Posterior vena cava (tissue), 2 donors: ENCODE data around the gene RAI14. TPM values are rescaled to one million over a fixed set of nuclear protein-coding genes. Genes with fewer than 3 reads are reported as not detected.
"Not testable (repeated sequence)": the region's sequence is repeated elsewhere in the genome, so short reads cannot be mapped to it uniquely, and the experiment has no call there.

Experiments used
- DNase-seq: peaks from one replicate; pipeline ENCODE4 v3.0.0-alpha.2; 2020; ENCODE audit warnings: low spot score
- intact Hi-C, 2 donors: fragments of 100-400 bp; cut with DNase I; formaldehyde crosslinking; loops; one replicate each; pipeline versions ENCODE4 v1.14.1 to v1.14.2; 2022 to 2023
- total RNA-seq, 2 donors: library from RNA; stranded (reverse); fragmentation: NEBNext Ultra II Directional; extraction: Animal tissue kit (Norgen Biotek cat#: 25700); gene quantifications; one replicate each; pipeline ENCODE4 v1.2.1, GENCODE V29; 2021
- donor health status: DM: yes; HTN: yes; CAD: no.
- donor health status: DM: yes; HTN: yes; CAD: no.

The RAI14 gene
- total RNA-seq, 2 donors from 2014 or later: 76.1 to 160 TPM

DNA sequence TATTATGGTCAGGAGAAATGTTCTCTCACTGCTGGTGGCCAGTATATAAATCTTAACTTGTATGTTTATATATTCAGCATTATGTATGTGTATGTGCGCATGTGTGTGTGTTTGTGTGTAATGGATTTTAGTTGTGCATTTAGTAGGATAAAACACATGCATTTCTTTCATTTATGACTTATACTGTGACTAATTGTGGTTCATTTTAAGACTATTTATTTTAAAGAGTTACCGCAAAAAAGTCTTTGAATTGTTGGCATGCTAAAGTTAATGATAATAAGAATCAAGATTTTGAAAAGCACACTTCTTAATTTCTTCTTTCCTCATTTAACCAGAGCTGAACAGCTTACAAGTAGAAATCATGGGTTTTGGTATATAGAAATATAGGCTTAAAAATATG lies 60.9 kb downstream of the RAI14 start:
- DNase-seq: no peak
- intact Hi-C loops: no loop called here

GRCh38 chr5:34717426-34718327 lies 61.5 kb downstream of the RAI14 start:
- DNase-seq: no peak
- intact Hi-C loops: no loop called here

GRCh38 chr5:34718516-34718915 lies 62.4 kb downstream of the RAI14 start:
- DNase-seq: no peak
- intact Hi-C loops: no loop called here

GRCh38 chr5:34719029-34719428 lies 62.9 kb downstream of the RAI14 start:
- no peak for DNase-seq

DNA sequence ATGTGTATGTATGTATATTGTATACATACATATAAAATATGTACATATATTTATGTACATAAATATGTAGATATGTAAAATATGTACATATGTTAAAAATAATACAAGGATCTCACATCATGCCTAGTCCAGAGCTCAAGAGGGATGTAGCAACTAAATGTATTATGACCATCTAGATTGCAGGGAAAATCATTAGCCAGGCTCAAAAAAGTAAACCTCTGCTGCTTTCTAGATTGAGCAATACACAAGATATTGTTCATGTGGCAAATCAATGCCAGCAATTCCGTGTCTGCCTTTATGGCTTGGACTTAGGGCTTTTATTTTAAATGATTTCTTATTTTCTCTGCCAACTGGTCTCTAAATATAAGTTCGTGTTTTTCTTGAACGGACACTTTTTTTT lies 65.2 kb downstream of the RAI14 start:
- intact Hi-C loops: no loop called here
- DNase-seq: no peak

More at GRCh38 chr5:34719029-34719428, 62.9 kb downstream of the RAI14 start:
- intact Hi-C loops: no loop called here

DNA sequence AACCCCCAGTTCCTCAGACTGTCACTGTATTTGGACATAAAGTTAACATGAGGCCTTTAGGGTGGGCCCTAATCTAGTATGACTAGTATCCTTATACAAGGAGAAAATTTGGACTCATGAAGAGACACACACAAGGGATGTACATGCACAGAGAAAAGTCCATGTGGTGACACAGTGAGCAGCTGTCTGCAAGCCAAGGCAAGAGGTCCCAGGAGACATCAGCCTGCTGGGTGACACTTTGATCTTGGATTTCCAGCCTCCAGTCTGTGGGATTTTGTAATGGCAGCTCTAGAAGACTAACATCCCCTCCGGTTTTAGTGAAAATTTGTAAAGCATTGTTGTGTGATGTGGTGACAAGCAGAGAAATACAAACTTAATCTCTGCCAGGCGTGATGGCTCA lies 66.1 kb downstream of the RAI14 start:
- intact Hi-C loops: no loop called here
- DNase-seq: no peak

DNA sequence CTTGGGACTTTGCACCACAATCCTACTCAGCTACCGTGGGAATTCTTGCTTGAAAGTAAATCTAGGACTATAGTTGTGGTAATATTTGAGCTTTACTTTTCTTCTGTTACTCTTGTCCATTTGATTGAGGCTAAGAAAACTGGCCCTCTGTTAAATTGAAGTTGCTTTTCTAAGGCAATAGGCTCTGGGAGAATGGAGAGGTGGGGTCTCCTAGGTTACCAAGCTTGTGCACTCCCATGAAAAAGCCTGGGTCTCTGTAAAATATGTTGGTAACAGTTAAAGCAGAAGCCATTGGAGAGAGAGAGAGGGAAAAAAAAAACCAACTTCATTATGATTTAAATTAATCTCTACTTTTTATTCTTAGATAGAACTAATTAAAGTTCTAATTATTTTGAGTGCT lies 68.6 kb downstream of the RAI14 start:
- intact Hi-C loops: no loop called here

DNA sequence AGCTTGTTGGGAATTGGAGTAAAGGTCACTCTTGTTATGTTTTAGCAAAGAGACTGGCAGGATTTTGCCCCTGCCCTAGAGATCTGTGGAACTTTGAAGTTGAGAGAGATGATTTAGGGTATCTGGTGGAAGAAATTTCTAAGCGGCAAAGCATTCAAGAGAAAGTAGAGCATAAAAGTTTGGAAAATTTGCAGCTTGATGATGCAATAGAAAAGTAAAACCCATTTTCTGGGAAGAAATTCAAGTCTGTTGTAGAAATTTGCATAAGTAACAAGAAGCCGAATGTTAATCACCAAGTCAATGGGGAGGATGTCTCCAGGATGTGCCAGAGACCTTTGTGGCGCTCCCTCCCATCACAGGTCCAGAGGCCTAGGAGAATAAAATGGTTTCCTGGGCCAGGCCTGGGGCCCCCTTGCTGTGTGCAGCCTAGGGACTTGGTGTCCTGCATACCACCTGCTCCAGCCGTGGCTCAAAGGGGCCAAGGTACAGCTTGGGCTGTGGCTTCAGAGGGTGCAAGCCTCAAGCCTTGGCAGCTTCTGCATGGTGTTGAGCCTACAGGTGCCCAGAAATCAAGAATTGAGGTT lies 71.1 kb downstream of the RAI14 start:
- intact Hi-C loops, DNase-seq: not testable (repeated sequence)

More for the DNA sequence above, 68.6 kb downstream of the RAI14 start:
- no peak for DNase-seq

DNA sequence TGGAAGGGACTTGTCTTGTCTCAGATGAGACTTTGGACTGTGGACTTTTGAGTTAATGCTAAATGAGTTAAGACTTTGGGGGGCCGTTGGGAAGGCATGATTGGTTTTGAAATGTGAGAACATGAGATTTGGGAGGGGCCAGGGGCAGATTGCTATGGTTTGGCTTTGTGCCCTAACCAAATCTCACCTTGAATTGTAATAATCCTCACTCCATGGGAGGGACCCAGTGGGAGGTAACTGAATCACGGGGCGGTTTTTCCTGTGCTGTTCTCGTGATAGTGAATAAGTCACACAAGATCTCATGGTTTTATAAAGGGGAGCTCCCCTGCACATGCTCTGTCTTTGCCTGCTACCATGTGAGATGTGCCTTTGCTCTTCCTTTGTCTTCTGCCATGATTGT lies 72.1 kb downstream of the RAI14 start:
- no peak for DNase-seq
- intact Hi-C loops: no loop called here

DNA sequence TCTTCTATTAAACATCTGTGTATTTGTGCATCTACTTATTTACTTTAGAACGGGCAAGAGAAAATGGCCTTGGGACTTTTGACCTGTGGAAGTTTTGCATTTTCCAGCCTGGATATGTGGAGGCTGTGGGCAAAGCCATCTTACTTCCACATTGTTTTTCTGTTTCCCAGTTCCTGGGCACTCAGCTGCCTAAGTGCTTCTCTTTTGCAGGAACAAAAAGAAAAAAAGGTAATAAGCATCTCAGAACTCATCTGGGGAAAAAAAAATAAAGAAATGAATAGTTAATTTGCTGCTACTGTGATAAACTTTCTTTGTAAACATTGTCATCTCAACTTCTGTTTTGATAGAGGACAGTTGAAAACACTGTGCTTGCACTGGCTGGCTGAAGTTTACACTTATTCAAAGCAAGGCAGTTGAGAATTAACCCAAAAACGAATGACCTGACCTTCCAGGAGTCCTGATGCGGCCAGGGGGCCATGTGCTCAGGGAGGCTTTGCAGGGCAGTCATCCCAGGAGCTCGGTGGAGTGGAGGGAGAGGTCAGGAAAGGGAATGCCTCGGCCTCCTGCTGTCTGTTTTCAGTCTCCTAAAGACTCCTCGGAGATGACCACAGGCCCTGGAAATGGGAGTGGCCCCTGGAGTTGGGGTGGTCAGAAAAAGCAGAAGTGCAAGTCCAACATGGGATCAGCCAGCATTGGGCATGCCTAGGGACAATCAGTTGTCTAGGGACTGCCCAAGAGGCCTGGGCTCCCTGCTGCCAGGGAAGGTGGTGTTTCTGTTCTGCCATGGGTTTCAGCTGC lies 75.5 kb downstream of the RAI14 start:
- intact Hi-C loops: no loop called here
- no peak for DNase-seq

- DNase-seq: no peak
- intact Hi-C loops: no loop called here
Measured at GRCh38 chr5:34734326-34734725, 78.2 kb downstream of the RAI14 start.

- no peak for DNase-seq
- intact Hi-C loops: no loop called here
Measured at GRCh38 chr5:34735491-34736426, 79.6 kb downstream of the RAI14 start.

- intact Hi-C loops: no loop called here
- no peak for DNase-seq
Measured at GRCh38 chr5:34736445-34737115, 80.5 kb downstream of the RAI14 start.

DNA sequence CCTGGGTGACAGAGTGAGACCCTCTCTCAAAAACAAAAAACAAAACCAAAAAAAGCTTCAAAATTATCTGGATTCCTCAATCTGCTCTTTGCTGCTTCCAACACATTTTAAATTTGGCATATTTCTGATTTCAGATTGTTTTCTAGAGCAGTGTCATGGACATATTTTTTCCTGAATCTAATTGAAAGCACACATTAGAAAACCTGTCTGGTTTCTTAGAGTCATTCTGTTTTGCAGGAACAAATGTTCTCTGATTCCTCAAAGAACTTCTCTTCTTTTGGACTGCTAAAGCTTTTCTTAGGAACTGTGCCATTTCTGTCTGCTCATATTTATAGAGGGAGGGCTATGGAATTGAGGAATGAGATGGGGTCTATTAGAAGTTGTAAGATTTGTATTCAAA lies 81.6 kb downstream of the RAI14 start:
- no peak for DNase-seq
- intact Hi-C loops: no loop called here

DNA sequence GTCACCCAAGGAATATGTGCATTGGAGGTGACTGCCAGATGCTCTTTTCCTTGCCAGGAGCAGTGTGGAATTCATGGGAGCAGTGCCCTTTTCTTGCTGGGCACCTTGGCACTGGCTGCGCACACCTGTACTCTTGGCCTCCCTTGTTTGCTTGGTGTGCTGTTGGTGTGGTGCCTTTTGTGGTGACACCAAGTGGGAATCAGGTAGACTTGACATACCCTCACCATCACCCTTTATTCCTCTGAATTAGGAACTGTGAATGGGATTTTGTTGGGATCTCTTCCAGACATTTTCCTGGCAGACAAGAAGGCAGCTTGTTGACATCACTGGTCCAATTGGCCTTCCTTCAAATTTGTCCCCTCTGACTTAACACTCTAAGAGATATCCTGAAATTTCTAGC lies 82.3 kb downstream of the RAI14 start:
- DNase-seq: no peak
- intact Hi-C loops: no loop called here

- intact Hi-C loops: no loop called here
- DNase-seq: no peak
Measured at GRCh38 chr5:34740389-34740806, 84.3 kb downstream of the RAI14 start.

GRCh38 chr5:34742061-34742460 lies 85.9 kb downstream of the RAI14 start:
- intact Hi-C loops: no loop called here
- DNase-seq: no peak

DNA sequence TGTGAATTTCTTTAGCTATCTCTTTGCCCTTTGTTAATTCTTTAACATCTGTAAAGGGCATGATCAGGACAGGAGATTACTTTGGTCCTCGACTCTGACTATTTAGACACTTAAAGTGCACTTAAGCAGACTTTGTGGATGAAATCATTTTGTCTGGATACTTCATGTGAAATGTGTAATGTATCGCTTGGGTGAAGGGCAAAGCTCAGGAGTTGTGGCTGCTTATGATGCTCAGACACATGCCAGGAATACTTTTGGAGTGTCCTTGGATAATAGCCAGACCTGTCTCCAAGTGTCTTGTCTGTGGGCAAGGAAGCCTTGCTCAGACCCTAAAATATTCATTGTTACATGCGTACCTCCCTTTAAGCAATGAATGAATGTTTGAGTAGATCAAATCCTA lies 87.8 kb downstream of the RAI14 start:
- no peak for DNase-seq
- intact Hi-C loops: no loop called here

GRCh38 chr5:34748431-34748830 lies 92.3 kb downstream of the RAI14 start:
- intact Hi-C loops: no loop called here
- no peak for DNase-seq
